Head of caudate nucleus (tissue), 42 donors: Measurements from ENCODE around the gene ADAM12.

Source experiments
- DNase-seq, 42 donors: peaks; one replicate each; pipeline versions ENCODE4 v3.0.0 to v3.0.0-alpha.2; 2020 to 2021; ENCODE audit warnings: mixed read lengths in 7 of 42
- intact Hi-C: fragments of 100-400 bp; cut with DNase I; formaldehyde crosslinking; loops from one replicate; pipeline ENCODE4 v1.15.0; 2022

The ADAM12 gene

DNA sequence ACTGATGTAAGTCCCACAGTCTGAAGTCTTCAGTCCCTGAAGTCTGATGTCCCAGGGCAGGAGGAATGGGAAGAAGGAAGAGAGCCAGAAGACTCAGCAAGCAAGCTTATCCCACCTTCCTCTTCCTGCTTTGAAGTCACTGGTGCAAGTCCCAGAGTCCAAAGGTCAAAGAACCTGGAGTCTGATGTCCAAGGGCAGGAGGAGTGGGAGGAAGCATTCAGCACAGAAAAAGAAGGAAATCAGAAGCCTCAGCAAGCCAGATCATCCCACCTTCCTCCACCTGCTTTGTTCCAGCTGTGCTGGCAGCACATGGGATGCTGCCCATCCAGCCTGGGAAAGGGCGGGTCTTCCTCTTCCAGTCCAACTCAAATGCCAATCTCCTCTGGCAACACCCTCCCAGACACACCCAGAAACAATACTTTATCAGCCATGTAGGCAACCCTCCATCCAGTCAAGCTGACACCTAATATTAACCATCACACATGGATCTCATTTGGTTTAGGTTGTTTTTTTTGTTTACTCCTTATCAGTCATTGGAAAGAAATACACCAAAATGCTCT, 50.9 kb downstream of the ADAM12 start:
- DNase-seq, result no peak
- intact Hi-C loops, result no loop called here

DNA sequence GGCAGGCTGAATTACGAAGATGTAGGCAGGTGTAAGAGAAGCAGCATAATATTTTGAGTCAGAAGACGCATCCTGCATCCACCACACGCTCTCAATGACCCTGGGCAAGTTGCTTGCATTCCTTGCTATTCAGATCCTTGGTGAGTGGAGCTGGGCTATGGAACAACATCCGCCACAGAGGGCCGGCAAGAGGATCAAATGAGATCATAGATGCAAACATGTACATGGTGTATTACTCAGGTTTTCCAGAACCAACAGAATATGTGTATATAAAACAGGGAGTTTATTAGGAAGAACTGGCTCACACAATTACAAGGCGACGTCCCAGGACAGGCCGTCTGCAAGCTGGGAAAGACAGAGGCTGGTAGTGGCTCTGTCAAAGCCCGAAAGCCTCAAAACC, 51.5 kb downstream of the ADAM12 start:
- intact Hi-C loops, result no loop called here
- no peak for DNase-seq

DNA sequence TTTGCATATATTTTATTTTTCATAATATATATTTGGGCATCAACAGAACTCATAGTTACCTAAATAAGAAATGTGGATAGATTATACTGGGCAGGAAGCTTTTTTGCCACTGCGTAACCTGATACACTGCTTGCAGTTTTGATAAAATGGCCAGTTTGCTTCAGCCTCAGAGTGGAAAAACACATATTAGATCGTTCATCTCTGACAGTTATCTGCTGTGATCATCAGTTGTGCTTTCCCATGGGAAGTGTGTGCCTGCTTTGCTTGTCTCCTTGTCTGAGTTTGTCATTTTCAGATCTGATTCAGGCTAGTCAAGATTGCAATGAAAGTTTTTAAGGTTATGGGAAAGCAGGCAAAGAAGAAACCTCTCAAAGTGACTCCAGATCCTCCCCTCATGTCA, 54.0 kb downstream of the ADAM12 start:
- intact Hi-C loops, result no loop called here
- DNase-seq, result no peak

DNA sequence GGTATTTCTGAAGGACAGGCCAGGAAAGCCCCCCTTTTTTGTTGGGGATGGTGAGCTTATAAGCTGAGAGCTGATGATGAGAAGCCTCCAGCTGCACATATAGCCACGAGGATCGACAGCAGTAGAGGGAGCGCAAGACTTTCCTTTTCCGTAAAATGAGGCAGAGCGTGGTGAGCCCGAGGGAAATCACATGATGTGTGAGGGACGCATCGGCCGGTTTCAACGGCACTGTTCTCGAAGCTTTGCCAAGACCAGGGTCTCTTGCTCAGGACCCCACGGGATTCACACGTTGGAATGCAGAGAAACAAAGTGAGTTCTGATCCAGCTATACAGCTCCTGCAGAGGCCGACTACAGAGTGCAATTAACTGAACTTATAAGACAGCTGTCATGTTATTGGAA, 55.7 kb downstream of the ADAM12 start:
- DNase-seq, result no peak
- intact Hi-C loops, result no loop called here

DNA sequence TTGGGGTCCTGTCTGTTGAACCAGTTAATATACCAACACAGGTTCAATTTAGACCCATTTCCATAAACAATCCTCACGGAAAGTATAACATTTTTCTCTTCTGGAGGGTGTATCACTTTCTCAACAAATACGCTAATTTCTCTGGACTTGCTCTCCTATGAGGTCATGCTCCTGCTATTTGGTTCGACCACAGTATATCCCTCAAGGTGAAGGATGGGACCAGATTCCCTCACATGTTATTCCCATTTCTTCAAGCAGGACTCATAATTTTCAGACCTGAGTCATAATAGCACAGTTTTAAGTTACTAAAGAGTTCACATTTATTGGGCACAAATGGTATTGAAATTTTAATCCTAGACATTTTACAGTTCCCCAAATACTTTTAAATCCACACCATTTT, 57.2 kb downstream of the ADAM12 start:
- DNase-seq, result no peak
- intact Hi-C loops, result no loop called here

DNA sequence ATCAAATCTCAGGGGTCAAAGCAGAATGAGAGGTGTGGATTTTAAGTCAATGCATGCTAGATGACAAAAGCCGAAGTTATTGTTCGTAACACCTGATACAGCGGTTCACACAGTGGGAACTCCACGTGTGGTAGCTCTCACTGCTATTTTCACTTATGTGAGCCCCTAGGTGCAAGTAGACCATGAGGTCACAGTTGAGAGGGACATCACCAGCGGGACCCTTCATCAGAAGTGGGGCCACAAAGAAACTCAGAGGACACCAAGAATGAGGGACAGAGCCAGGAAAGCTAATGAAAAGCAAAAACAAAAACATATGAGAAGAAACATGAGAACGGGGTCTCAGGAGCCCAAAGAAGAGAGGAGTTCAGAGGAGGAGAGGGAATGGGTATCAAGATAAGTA, 63.5 kb downstream of the ADAM12 start:
- DNase-seq, result no peak
- intact Hi-C loops, result no loop called here

DNA sequence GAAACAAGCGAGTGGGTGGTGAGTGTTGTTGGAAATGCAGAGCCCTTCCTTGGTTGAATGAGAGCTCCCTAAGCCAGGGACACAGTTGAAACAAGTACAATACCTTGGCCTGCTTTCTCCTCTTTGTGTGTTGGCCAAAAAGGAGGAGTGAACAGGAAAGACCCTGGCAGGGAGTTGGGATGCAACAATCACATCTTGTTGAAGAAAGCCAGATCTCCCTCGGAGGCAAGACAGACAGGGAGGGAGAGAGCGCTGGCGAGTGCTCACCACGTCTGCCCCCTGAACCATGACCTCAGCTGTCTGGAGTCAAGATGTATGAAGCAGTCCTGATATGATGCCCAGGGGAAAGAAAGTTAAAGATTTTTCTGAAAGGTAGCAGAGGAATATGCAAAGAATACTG, 66.8 kb downstream of the ADAM12 start:
- no peak for DNase-seq
- intact Hi-C loops, result no loop called here

DNA sequence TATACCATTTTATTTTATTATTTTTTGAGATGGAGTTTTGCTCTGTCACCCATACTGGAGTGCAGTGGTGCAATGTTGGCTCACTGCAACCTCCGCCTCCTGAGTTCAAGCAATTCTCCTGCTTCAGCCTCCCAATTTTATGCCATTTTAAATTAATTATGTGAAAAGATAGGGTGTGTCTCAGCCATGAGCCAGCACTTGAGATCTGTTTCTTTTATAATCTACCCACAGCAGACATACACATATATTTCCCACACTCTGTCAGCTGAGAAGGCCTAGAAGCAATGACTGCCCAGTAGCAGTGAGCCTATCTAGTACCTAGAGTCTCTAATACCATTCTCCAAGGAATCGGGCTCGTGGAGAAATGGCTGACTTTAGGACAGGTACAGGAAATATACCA, 70.5 kb downstream of the ADAM12 start:
- intact Hi-C loops, result no loop called here
- DNase-seq, result no peak

DNA sequence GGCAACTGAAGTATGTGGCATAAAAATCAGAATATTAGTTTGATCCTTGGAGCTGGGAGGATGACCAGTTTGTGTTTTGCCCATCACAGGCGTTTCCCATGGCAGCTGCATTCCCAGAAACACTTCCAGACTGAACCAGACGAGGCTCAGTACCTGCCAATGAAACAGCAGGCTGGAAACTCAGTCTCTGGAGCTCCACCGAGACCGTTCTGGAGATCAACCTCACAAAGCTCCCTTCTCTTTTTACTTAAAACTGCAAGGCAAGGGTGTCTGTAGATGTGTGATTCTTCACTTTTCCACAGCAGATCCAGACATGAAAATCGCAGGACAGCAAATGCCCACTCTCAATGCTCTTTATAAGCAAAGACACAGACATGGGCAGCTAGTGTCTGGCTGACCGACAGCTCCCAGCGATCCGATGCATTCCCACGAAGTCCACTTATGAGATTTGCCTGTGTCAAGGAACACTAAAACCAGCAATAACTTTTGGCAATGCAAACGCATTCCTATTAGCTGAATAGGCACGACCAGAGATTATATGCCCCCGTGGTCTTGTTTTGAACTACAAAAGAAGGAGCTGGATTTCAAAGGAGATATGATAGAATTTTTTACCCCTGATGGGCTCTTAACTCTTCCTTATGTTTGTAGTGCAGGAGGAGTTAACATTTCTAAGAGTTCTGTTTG, 72.6 kb downstream of the ADAM12 start:
- intact Hi-C loops, result no loop called here
- no peak for DNase-seq

DNA sequence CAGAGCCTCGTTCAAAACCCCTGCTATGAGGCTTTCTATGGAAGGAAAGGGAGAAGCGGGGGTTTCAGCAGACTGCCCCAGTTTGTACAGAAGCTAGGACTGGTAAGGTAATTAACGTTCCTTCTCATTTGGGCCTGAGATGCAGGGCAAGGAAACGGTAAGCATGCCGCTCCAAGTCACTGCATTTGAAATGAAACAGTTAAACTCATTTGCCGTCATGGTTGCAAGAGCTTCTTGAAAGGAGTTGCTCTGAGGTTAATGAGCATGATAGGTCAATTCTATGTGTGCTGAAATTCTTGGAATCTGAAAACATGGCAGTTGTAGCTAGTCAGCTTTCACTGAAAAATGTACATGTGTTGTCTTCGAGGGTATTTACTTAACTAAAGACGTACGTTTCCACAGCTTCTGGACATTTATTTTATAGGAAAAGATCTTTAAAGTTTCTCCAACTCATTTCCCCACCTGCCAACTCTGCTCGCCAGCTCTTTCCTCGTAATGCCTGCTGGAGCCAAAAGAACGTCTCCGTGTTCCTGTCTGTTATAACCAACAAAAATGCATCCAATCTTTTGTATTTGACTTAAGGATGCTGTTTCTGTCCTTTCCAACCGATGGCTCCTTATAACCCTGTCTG, 73.3 kb downstream of the ADAM12 start:
- intact Hi-C loops, result no loop called here
- no peak for DNase-seq

DNA sequence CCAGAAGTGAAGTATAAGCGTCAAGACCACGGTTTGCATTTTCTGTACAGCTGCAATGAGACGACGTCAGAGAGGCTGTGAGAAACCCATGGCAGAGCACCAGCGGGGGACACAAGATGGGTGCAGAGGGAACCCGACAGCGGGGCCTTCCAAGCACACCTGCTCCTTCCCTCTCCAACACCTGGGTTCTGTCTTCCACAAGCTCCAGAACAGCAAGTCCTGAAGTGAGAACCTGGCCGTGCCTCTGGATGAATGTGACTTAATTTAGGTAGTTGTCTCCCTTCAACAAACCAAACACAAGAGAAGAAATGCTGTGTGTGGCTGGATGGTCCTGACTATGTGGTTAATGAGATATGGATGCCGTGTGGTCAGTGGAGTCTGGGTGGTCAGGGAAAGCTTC, 76.1 kb downstream of the ADAM12 start:
- intact Hi-C loops, result no loop called here
- DNase-seq, result no peak

DNA sequence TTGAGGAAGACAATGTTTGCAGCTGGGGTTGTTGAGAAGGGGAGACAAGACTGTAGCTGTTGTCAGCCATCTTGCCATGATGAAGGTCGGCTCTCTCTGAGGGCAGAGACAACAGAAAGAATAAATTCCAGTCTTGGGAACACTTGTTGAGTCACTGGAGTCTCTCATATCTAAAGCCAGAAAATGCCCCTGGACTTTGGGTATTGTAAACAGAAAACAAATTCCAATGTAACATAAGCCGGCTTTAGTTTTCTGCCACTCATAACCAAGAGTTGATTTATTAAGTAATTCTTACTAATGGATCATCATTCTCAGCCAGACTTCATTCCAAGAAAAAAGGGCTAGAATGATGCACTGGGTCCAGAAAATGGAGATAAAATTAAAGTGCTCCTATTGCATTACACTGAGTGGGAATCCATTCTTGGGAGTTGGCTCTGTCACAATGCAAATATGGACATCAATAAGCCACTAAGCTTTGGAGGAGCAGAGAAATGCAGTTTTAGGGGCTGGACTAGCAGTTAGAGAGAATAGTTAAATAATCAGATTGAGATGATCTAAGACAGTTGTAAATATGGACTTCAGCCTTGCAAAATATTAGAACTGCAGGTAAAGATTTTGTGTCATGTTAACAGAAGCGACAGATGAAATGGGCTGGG, 78.9 kb downstream of the ADAM12 start:
- DNase-seq, result no peak
- intact Hi-C loops, result loop anchor here (10.0 kb wide), 1 partner anchor 325 kb away; no protein-coding TSS in a partner anchor

DNA sequence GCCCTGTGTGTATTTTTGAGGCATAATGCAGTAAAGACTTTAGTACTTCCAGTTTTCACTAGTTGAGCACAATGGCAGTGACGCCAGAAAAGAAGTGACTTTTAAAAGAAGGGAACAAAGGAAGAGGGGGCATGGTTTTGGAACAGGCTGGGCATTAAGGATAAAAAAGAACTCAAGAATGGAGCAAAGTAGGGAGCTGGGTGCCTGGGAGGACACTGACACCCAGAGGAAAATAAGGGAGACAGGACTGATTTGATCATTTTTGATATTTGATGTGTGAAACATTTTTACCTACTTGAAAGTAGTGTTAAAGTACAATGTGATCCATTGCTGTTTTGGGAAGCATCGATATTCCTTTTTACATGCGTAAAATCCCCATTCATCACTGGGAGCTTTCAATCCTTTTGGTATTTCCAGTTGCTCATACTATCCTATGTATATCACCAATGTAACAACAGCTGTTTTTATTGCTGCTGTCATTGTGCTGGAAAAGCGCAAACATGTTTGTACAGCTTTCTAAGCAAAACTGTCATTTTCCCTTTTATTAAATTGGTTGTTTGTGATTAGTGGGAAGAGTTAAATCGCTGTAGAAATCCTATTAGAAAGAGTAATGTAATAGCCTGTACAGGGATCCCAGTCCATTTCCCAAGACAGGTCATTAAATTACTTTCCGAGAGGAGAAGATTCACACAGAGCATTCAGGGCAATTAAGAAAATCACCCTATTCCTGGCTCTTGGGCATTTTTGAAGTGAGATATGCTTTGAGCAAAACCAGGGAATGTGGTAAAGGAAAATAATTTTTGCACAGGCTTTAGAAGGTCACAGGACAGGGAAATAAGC, 85.2 kb downstream of the ADAM12 start:
- intact Hi-C loops, result loop anchor here (10.0 kb wide), 1 partner anchor 318 kb away; no protein-coding TSS in a partner anchor

DNA sequence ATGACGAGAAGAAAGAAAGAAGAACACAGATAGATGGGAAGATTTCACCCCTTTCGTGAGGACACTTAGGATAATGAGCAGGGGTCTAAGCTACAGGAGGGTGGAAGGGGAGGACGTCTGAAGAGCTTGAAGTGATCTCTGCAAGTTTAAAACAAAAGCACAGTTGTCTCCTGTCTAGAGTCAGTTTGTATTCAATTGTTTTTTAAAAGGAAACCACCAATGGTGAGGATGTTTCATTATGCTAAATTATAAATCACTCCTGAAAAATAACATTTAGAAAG, 85.9 kb downstream of the ADAM12 start:
- DNase-seq, result no peak
- intact Hi-C loops, result loop anchor here (10.0 kb wide), 1 partner anchor 318 kb away; no protein-coding TSS in a partner anchor

More for the DNA sequence above, 85.2 kb downstream of the ADAM12 start:
- peak in 16 of 42 donors; percentile 11 to 64 (median 22) for DNase-seq

DNA sequence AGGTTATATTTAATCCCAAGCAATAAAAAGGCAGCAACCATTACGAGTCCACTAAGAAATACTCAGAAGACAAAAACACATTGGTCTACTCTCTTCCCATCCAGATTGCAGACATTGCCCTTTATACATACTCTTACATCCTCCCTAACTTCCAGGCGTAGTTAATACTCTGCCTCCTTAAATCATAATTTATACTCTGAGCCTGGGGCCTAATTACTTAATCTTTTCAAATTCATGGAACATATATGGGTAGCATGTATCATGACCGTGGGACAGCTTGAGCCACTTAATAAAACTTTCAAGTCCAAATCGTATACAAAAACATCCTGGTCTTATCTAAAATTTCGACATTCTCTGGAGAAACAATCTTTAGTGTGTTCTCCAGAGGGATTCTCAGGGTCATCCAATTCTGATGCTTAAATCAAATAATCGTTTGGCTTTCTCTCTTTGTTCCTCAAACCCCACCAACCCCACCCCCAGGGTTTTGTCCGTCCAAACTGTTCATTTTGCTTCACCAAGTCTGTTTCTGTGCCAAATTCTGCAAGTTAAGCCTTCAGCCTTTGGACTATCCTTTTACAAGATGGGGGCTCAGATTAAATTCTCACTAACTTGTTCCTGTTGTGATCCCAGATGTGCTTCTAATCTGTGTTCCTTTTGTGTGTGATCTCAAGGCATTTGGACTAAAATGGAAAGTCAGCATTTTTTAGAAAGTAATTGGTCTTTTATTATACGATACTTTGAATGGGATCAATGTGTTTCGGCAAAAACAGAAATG, 86.4 kb downstream of the ADAM12 start:
- intact Hi-C loops, result loop anchor here (10.0 kb wide), 1 partner anchor 317 kb away; no protein-coding TSS in a partner anchor
- DNase-seq, result no peak

DNA sequence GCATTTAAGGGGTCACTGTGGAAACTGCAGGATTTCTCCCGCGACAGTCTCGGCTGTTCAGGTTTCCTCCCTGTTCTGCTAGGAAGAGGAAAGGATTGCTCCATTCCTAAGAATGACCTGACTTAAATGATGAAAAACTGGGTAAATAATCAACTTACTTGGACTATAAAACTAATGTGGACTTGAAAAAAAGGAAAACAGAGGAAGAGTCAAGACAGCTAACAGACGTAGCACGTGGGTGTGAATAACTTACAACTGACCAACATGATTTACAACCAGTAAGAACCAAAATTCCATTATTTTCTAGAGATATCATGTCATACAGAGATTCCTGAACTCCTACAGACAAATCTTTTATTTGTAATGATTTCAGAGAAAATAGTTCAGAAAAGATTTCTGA, 93.8 kb downstream of the ADAM12 start:
- DNase-seq, result no peak
- intact Hi-C loops, result no loop called here

DNA sequence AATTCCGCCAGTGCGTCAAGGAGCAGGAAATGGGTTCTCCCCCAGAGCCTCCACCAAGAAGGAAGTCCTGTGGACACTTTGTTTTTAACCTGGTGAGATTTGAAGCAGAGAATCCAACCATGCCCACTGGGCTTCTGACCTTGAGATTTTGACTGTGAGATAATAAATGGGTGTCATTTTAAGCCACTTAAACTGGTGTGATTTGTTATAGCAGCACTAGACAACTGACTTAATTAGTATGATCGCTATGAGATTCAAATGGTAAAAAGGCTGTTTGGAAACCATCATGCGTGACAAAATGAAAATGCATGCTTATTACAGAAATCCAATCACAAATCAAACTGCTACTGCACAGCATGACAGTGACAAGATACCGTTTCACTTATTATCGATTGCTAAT, 98.0 kb downstream of the ADAM12 start:
- intact Hi-C loops, result no loop called here
- no peak for DNase-seq

DNA sequence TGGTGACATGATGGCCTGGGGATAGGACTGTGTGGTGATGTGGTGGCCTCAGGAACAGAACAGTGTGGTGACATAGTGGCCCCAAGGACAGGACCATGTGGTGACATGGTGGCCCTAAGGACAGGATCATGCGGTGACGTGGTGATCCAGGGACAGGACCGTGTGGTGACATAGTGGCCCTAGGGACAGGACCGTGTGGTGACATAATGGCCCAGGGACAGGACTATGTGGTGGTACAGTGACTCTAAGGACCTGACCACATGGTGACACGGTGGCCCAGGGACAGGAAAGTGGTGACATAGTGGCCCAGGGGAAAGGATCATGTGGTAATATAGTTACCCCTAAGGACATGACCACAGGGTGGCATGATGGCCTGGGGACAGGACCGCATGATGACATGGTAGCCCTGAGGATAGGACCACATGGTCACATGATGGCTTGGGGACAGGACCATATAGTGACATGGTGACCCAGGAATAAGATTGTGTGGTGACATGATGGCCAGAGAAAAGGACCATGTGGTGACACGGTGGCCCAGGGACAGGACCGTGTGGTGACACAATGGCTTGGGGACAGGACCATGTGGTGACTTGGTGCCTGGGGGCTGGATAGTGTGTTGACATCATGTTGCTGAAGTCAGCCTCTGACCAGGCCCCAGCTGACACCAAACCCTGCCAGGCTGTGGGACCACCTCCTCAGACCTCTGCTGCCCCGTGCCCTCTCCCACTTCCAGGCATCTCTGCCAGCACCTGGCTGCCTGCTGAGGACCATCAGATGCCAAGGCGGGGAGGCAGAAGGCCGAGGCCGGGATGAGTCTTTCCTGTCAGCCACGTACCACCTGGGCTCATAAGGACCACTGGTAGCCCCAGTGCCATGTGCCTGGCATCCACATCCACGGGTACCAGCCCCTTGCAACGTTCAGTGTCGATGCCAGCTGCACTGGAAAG, 99.5 kb downstream of the ADAM12 start:
- intact Hi-C loops, result no loop called here
- DNase-seq, result no peak
